ENCODE results near the gene CYS1. TPM values are rescaled to one million over a fixed set of nuclear protein-coding genes. Genes with fewer than 3 reads are reported as not detected.

Gene CYS1
- total and polyA plus RNA-seq, 4 donors: 0.07 to 4.1 (median 1.0) TPM

DNA sequence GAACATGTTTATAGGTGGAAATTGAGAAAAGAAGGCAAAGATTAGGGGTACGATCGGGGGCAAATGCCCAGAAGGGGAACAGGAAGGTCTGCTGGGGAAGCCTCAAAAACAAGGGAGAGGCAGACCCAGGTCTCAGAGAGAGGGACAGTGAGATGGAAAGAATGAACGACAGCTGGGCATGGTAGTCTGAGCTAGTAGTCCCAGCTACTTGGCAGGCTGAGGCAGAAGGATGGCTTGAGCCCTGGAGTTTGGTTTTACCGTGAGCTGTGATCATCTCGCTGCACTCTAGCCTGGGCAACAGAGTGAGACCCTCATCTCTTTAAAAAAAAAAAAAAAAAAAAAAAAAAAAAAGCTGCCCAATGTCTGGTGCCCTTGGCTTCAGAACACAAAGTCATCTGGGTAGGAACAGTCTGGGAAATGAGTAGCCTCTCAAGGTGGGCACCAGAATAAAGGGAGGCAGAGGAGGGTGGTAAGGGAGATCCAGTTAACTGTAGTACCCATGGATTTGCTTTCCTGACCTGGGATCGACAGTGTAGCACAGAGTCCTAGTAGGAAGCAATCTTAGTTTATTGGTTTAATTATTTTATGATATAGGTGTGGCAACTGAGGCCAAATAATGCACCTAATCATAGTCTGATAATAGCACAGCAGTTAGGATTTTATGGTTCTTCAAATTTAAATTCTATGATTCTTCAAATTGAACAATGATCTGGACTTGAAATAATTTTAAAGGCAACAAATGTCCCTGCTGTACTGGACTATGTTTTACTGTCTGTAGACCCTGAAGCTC lies 45.8 kb upstream of the CYS1 start:
- H3K9ac ChIP-seq (ENCODE audit: low read depth in 1 of 2, low read length in 2 of 2): peak overlapping the region in 1 of 2 donors; percentile 25

DNA sequence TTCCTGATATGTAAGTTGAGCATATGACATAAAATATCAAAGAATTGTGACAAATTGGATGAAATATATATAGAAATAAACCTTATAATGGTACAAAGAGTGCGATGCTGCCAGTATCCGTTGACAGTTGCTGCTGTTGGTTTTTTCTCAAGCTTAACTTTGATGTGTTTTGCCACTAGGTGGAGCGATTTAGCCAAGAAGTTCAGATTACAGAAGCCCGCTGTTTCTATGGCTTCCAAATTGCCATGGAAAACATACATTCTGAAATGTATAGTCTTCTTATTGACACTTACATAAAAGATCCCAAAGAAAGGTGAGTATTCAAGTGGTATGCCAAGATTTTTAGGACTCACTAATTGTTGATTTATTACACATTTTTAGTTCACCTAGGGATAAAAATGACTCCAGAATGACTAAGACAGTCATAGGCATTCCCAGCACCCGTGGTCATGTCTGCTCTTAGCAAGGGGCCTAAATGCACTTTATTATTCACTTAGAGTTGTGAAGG lies 44.4 kb upstream of the CYS1 start:
- DNase-seq (ENCODE audit: low spot score): no peak
- Histone ChIP-seq H3K9me3 (ENCODE audit: control insufficient read depth in 4 of 4, low read length in 3 of 4) (no peaks in the 10 kb centered on the region), H3K9ac (ENCODE audit: low read depth in 1 of 2, low read length in 2 of 2) (no peak overlapping the region), H3K36me3 (ENCODE audit: control insufficient read depth in 4 of 4, insufficient read depth in 3 of 4, low read depth in 1 of 4, low read length in 3 of 4) (no peaks in the 10 kb centered on the region), H3K4me3 (ENCODE audit: low read depth in 1 of 3, low read length in 3 of 3) (no peak overlapping the region), H3K27me3 (ENCODE audit: control insufficient read depth in 4 of 4, insufficient read depth in 4 of 4, low read length in 3 of 4) (no peaks in the 10 kb centered on the region), H3K4me1 (ENCODE audit: control insufficient read depth in 4 of 4, insufficient read depth in 4 of 4, low read length in 3 of 4) (peaks cover 15 to 36% (median 26%) of the 10 kb centered on the region in 4 donors), H3K27ac (ENCODE audit: low read depth in 1 of 2, low read length in 2 of 2) (no peak overlapping the region)
- TF ChIP-seq EGR1 (IDR thresholded peaks at IDR 0.05; ENCODE audit: low read depth in 2 of 2): no peak
- TF ChIP-seq, protein P1, sequence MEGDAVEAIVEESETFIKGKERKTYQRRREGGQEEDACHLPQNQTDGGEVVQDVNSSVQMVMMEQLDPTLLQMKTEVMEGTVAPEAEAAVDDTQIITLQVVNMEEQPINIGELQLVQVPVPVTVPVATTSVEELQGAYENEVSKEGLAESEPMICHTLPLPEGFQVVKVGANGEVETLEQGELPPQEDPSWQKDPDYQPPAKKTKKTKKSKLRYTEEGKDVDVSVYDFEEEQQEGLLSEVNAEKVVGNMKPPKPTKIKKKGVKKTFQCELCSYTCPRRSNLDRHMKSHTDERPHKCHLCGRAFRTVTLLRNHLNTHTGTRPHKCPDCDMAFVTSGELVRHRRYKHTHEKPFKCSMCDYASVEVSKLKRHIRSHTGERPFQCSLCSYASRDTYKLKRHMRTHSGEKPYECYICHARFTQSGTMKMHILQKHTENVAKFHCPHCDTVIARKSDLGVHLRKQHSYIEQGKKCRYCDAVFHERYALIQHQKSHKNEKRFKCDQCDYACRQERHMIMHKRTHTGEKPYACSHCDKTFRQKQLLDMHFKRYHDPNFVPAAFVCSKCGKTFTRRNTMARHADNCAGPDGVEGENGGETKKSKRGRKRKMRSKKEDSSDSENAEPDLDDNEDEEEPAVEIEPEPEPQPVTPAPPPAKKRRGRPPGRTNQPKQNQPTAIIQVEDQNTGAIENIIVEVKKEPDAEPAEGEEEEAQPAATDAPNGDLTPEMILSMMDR (IDR thresholded peaks at IDR 0.05; ENCODE audit: low read depth, low read length, missing input control): peak; percentile 56
- peak; percentile 84 to 85 for TF ChIP-seq RAD21 (IDR thresholded peaks at IDR 0.05)
- 22% methylated on average over 5 of the region's 5 CpGs for WGBS

More for the DNA sequence above, 45.8 kb upstream of the CYS1 start:
- no peak overlapping the region for H3K27ac ChIP-seq (ENCODE audit: low read depth in 1 of 2, low read length in 2 of 2)
- WGBS: 82% methylated on average over 6 of the region's 6 CpGs
- no peak for DNase-seq (ENCODE audit: low spot score)
- H3K4me3 ChIP-seq (ENCODE audit: low read depth in 1 of 3, low read length in 3 of 3): no peak overlapping the region
- no peaks in the 10 kb centered on the region for H3K9me3 ChIP-seq (ENCODE audit: control insufficient read depth in 4 of 4, low read length in 3 of 4)
- peaks cover 10 to 25% (median 20%) of the 10 kb centered on the region in 4 donors for H3K4me1 ChIP-seq (ENCODE audit: control insufficient read depth in 4 of 4, insufficient read depth in 4 of 4, low read length in 3 of 4)
- TF ChIP-seq RAD21 (IDR thresholded peaks at IDR 0.05) (no peak), SP1 (IDR thresholded peaks at IDR 0.05) (no peak), YY1 (IDR thresholded peaks at IDR 0.05) (no peak), FOXA2 (IDR thresholded peaks at IDR 0.05) (no peak), EGR1 (IDR thresholded peaks at IDR 0.05; ENCODE audit: low read depth in 2 of 2) (no peak)
- TF ChIP-seq, protein P2, sequence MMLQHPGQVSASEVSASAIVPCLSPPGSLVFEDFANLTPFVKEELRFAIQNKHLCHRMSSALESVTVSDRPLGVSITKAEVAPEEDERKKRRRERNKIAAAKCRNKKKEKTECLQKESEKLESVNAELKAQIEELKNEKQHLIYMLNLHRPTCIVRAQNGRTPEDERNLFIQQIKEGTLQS (IDR thresholded peaks at IDR 0.05): no peak
- TF ChIP-seq, protein P3, sequence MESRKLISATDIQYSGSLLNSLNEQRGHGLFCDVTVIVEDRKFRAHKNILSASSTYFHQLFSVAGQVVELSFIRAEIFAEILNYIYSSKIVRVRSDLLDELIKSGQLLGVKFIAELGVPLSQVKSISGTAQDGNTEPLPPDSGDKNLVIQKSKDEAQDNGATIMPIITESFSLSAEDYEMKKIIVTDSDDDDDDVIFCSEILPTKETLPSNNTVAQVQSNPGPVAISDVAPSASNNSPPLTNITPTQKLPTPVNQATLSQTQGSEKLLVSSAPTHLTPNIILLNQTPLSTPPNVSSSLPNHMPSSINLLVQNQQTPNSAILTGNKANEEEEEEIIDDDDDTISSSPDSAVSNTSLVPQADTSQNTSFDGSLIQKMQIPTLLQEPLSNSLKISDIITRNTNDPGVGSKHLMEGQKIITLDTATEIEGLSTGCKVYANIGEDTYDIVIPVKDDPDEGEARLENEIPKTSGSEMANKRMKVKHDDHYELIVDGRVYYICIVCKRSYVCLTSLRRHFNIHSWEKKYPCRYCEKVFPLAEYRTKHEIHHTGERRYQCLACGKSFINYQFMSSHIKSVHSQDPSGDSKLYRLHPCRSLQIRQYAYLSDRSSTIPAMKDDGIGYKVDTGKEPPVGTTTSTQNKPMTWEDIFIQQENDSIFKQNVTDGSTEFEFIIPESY (IDR thresholded peaks at IDR 0.05): no peak
- TF ChIP-seq, protein P1 (IDR thresholded peaks at IDR 0.05; ENCODE audit: low read depth, low read length, missing input control): no peak
- no peaks in the 10 kb centered on the region for H3K27me3 ChIP-seq (ENCODE audit: control insufficient read depth in 4 of 4, insufficient read depth in 4 of 4, low read length in 3 of 4)
- H3K36me3 ChIP-seq (ENCODE audit: control insufficient read depth in 4 of 4, insufficient read depth in 3 of 4, low read depth in 1 of 4, low read length in 3 of 4): no peaks in the 10 kb centered on the region

Data from liver (tissue), 9 donors.